Liver (tissue), 3 donors: Measurements from ENCODE around the gene QPCT.

Source experiments
- CTCF ChIP-seq: fragments of 150-350 bp; IDR thresholded peaks from 2 replicates; pipeline ENCODE4 v1.5.1; 2017; ENCODE audit warnings: improper control_type of control experiment, low read depth, low read length; ENCODE audit not compliant: missing input control
- EGR1 ChIP-seq, 2 donors: IDR thresholded peaks; 2 replicates each; pipeline ENCODE4 v1.6.1; 2016 to 2018; ENCODE audit warnings: antibody characterized with exemption in 2 of 2, low read depth in 2 of 2
- FOXA1 ChIP-seq: IDR thresholded peaks from 2 replicates; pipeline ENCODE4 v1.6.1; 2016; ENCODE audit warnings: antibody characterized with exemption
- MAX ChIP-seq: IDR thresholded peaks from 2 replicates; pipeline ENCODE4 v1.6.1; 2016; ENCODE audit warnings: antibody characterized with exemption
- NR2F2 ChIP-seq: IDR thresholded peaks from 2 replicates; pipeline ENCODE4 v1.6.1; 2016; ENCODE audit warnings: antibody characterized with exemption
- RAD21 ChIP-seq, 2 donors: IDR thresholded peaks; 2 replicates each; pipeline ENCODE4 v1.6.1; 2016; ENCODE audit warnings: antibody characterized with exemption in 2 of 2, mild to moderate bottlenecking in 2 of 2
- REST ChIP-seq: IDR thresholded peaks from 2 replicates; pipeline ENCODE4 v1.6.1; 2016; ENCODE audit warnings: antibody characterized with exemption, mild to moderate bottlenecking
- SP1 ChIP-seq: IDR thresholded peaks from 2 replicates; pipeline ENCODE4 v1.6.1; 2018; ENCODE audit warnings: antibody characterized with exemption, mild to moderate bottlenecking
- TAF1 ChIP-seq: conservative IDR thresholded peaks from 2 replicates; pipeline ENCODE4 v1.6.1; 2016; ENCODE audit warnings: antibody characterized with exemption, mild to moderate bottlenecking
- donor health status: healthy.
- donor health status: healthy.

- no peak for TF ChIP-seq CTCF
- TF ChIP-seq REST: no peak
- TF ChIP-seq EGR1 (IDR thresholded peaks at IDR 0.05; ENCODE audit: low read depth in 2 of 2): no peak
- no peak for TF ChIP-seq NR2F2
- no peak for TF ChIP-seq SP1
- no peak for TF ChIP-seq FOXA1
- no peak for TF ChIP-seq RAD21 (IDR thresholded peaks at IDR 0.05)
- TF ChIP-seq TAF1: no peak
- no peak for TF ChIP-seq MAX
These were observed 21.2 kb upstream of the QPCT start for GRCh38 chr2:37323176-37323780.
